ENCODE results near the gene GRN.
"Not testable (repeated sequence)": the region's sequence is repeated elsewhere in the genome, so short reads cannot be mapped to it uniquely, and the experiment has no call there.

Gene GRN

DNA sequence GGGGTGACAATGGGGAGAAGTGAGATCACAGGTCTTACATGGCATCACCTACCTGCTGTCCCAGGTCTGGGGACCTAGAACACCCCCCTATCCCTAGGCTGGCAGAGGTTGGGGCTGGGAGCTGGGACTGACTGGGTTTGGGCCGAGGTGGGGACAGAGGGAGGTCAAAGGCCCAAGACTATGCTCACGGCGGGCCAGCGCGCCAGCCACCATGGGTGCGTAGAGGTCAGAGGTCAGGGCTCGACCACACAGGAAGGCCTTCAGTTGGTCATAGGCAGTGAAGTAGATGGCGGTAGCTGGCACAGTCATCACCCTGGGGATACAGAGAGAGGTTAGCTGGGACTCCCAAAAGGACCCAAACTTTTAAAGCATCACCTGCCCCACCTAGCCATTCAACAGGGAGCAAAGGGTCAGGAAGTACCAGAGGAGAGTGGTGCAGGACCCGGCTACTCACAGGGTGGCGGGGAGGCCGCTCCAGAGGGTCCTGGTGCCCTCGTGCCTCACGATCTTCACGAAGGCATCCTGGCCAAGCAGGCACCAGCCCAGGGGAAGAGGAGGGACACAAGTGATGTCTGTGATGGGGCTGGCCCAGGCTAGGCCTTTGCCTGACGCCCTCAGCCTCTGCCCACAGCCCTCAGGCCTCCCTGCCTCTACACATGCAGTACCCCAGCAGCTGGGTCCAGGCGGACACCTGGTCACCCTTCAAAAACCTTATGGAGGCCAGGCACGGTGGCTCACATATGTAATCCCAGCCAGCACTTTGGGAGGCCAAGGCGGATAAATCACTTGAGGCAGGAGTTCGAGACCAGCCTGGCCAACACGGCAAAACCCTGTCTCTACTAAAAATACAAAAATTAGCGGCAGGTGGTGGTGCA lies 23.6 kb upstream of the GRN start:
- DNase-seq (ENCODE audit: low spot score): no peak

- DNase-seq (ENCODE audit: low spot score): no peak
These were observed 22.7 kb upstream of the GRN start for GRCh38 chr17:44322236-44322895.

- DNase-seq (ENCODE audit: low spot score): no peak
These were observed 21.6 kb upstream of the GRN start for GRCh38 chr17:44323359-44324091.

DNA sequence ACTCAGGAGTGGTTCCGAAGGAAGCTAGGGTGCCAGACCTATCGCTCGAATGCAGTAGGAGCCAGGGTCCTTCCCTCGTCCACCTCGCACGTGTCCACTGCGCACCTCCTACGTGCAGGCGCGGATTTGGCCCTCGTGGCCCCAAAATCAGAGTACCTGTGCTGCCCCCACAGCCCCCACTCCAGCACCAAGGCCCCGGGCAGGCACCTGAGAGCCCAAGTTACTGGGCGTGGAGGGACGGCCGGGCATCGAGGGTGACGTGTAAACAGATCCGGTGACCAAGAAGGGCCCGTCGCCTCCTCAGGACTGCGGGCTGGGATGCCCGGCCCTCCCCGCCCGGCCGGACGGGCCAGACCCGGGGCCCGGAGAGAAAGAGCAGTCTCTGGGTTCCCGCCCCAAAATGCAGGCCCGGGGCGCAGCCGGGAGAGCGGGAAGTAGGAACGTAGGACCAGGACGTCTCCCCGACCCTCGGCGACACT lies 21.0 kb upstream of the GRN start:
- no peak for DNase-seq (ENCODE audit: low spot score)

GRCh38 chr17:44324571-44325275 lies 20.4 kb upstream of the GRN start, which contains the start of gene SLC25A39:
Gene SLC25A39 (minus strand): TSS chr17:44324823. CDS start chr17:44323562, 1,261 bp downstream.
- DNase-seq (ENCODE audit: low spot score): peak; percentile 92

- DNase-seq (ENCODE audit: low spot score): peak; percentile 98
These were observed 18.1 kb upstream of the GRN start for GRCh38 chr17:44326861-44327444.

DNA sequence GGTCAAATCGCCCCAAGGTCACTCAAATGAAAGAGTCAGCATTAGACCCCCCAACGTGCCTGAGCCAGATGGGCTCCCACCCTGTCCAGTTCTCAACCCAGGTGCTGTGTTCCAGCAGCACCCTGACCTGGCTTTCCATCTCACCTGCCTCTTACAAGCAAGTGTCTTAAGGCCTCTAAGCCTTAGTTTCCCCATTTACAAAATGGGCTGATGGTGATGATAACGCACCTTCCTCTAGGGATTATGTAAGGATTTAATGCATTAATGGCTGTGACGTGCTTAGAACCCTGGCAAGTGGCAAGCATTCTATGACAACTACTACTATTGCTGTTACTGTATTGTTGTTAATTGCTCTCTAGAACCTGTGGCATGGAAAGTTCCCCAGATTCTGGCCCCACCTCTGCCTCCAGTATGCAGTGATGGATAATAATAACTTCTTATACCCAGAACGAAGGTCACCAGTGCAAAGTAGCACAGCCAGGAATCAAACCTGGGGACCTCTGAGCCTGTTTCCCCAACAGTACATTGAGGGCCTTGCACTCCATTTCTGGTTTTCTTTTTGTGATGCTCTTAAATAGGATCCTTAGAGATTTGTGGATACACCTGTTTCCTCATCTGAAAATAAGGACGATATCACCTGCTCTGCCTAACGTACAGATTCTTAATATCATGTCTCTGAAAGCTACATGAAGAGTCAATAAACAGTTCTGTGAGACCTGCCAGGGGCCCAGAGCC lies 17.2 kb upstream of the GRN start:
- no peak for DNase-seq (ENCODE audit: low spot score)

DNA sequence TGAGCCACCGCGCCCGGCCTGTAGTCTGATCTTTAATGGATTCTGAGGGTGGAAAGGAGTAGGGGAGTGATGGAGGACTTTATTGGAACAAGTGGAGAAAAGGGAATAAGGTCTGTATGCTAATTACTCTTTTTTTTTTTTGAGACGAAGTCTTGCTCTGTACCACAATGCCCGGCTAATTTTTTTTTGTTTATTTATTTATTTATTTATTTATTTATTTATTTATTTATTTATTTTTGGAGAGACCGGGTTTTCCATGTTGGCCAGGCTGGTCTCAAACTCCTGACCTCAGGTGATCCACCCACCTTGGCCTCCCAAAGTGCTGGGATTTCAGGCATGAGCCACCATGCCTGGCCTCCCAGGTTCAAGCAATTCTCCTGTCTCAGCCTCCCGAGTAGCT lies 15.6 kb upstream of the GRN start:
- DNase-seq (ENCODE audit: low spot score): not testable (repeated sequence)

- not testable (repeated sequence) for DNase-seq (ENCODE audit: low spot score)
These were observed 14.8 kb upstream of the GRN start for GRCh38 chr17:44330263-44330662.

GRCh38 chr17:44331249-44331760 lies 13.8 kb upstream of the GRN start:
- peak; percentile 78 for DNase-seq (ENCODE audit: low spot score)

DNA sequence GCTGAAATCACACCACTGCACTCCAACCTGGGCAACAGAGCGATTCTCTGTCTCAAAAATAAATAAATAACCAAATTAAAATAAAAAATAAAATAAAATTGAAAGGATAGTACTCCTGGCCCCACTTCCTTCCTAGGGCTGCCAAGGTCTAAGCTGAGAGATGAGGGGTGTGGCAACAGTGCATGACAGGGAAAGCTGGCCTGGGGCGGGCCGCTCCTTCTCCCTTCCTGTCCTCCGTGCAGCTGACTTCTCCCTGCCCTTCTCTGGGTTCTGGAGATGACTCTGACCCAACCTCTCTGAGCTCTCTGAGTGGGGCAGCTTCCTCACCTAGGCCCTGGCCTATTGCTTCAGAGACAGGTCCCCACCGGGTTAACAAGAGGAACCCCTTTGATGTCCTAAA lies 11.7 kb upstream of the GRN start:
- DNase-seq (ENCODE audit: low spot score): no peak

GRCh38 chr17:44334315-44334714 lies 10.8 kb upstream of the GRN start:
- no peak for DNase-seq (ENCODE audit: low spot score)

- no peak for DNase-seq (ENCODE audit: low spot score)
These were observed 10.4 kb upstream of the GRN start for GRCh38 chr17:44334727-44335126.

- DNase-seq (ENCODE audit: low spot score): no peak
These were observed 9.5 kb upstream of the GRN start for GRCh38 chr17:44335564-44335963.

- DNase-seq (ENCODE audit: low spot score): no peak
These were observed 9.1 kb upstream of the GRN start for GRCh38 chr17:44335968-44336367.

- DNase-seq (ENCODE audit: low spot score): peak; percentile 42
These were observed 6.4 kb upstream of the GRN start for GRCh38 chr17:44338702-44339101.

DNA sequence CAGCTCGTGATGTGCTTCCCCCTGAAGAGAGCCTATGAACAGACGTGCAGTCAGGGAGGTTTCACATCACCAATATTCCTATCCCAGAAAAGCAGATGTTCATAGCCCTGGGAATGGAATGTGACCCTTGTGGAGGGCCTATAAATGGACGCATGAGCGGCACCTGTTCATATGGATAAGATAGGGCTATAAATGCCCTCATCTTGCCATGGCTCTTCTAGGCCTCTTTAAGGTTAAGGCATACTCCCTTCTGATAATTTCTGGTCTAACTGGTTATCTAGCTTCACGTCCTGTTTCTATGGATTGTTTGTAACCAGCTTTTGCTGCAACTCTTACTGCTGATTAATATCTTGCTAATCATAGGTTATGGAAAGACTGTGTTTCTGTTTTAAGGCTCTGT lies 4.5 kb upstream of the GRN start:
- not testable (repeated sequence) for DNase-seq (ENCODE audit: low spot score)

DNA sequence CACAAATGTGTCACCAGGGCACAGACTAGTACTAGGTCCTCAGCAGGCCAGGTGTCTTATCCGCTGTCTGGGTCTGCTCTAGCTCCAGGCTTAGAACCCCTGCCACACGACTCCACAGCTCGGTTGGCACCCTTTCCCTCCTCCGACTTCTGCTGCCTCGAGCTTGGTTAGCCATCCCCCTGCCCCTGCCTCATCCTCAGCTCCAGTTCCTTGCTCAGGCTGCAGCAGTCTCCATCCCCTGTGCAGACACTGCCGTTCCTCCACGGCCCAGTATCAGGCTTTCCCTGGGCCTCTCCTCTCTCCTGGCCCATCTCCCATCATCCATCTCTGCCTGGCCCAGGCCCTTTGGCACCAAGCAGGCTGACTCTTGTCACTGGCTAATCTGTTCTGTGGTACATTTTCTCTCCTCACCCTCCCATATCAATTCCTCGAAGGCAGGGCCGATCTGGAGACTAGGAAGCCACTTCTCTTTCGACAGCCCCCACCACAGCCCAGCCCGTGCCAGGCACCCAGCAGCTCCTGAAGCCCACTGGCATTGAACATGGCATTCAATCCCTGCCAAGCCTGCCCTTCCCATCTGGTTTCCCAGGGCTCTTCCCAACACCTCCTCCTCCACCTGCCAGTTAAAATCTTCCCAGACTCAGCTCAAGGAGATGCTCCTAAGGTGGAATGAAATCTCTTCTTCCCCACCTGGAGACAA lies 1.4 kb upstream of the GRN start:
- no peak for DNase-seq (ENCODE audit: low spot score)

DNA sequence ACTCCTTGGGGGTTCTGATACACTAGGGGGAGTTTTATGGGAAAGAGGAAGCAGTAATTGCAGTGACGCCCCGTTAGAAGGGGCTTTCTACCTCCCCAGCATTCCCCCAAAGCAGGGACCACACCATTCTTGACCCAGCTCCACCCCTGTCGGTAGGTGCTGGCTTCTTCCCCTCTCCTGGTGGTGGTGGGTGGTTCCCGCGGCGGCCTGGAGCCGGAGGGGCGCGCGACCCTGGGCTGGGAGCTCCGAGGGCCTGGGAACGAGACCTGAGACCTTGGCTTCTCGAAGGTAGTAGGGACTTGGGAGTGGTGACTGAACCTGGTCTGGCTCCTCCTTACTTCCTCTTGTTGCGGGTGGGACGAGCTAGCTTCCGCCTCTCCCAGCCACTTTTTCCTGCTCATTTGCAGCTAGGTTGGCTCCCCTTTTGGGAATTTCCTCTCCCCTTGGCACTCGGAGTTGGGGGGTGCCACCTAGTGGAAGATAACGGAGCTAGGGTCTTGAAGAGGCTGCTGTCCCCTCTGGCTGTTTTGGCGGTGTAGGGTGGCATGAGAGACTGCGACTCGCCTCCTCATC lies 438 bp downstream of the GRN start:
- peak; percentile 90 for DNase-seq (ENCODE audit: low spot score)

All from RKO (cell line).